GM20431 (cell line): Measurements from ENCODE around the gene FBXO5.

ENCODE experiments used
- in situ Hi-C: fragments of 300-500 bp; cut with MseI, MboI; formaldehyde crosslinking; loops from one replicate; pipeline ENCODE4 v1.15.0; 2020; ENCODE audit warnings: low sequenced_read_pairs; ENCODE audit not compliant: unreplicated experiment

FBXO5 gene

GRCh38 chr6:152957796-152958195 lies 25.0 kb downstream of the FBXO5 start:
- in situ Hi-C loops, result no loop called here

DNA sequence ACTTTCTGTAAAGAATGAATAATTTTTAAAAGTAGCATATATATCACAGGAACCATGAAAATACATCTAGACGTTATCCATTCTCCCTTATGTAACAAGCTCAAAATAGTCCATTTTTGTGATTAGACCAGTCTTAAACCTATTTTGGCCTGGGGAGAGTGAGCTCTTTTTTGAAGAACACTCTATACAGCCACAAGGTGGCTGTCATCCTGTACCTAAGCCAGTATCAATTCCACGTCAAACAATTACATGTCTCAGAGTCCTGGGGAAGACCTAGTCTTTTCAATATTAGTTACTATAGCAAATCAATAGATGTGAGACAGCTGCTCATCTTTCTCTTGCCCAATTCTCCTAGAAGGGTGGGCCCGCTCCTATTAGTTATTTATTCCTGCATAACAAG lies 28.4 kb downstream of the FBXO5 start:
- in situ Hi-C loops, result no loop called here

DNA sequence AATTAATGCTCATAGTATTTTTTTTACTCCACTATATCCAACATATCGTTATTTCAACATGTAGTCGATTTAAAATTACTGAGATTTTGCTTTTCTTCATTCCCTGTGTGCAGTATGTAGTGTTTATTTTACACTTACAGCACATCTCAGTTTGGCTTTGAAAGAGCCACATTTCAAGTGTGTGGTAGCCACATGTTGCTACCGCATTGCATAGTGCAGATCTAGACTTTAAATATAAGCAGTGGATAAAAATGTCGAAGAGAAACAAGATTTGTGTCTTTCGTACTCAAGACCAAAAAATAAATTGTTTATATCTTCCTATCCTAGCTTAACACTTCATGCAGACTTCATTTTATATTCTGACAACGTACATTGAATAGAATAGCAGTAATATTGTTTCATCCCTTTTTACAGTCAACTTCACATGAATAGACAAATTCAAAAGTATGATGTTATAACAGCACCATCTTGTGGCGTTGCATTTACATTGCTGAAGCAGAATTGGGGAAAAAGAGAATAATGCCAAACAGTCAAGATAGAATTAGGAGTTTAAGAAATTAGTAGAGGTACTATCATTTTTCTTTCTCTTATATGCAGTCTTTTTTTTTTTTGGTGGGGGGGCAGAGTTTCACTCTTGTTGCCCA lies 29.9 kb downstream of the FBXO5 start:
- in situ Hi-C loops, result no loop called here

DNA sequence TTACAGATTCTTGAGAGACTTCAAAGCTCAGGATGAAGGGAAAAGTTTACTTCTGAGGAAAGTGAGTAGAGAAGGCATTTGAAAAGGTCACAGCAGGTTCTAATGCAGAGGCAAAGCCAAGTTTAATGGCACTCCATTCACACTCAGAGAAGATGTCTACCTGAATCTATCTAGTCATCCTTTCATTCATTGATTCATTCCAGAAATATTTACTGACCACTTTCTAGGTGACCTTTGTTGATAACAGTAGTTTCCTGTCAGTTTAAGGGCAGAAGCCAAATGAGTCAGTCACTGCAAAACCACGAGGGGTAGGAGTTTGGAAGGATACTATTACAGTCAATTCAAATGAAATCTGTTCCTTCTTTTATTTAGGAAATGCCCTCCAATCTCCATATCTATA lies 30.8 kb downstream of the FBXO5 start:
- in situ Hi-C loops, result no loop called here

DNA sequence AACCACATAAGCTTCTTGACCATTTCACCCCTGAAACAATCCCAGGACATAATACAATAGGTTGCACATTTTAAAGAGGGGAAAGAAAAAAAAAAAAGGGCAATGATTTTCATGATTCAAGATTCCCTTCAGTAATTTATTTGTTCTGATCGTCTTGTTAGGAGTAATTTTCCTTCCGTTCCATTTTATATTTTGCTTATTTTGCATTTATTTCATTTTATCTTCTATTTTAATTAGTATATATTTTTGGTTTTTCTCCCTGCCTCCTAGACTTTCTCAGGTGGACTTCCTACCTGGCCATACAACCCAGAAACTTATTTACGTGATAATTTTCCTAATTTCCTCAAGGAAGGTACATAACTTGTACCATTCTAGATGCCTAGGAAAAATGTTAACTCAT lies 32.6 kb downstream of the FBXO5 start:
- in situ Hi-C loops, result no loop called here

- in situ Hi-C loops, result no loop called here
These were observed 34.6 kb downstream of the FBXO5 start for GRCh38 chr6:152948150-152948768.

- in situ Hi-C loops, result no loop called here
These were observed 35.8 kb downstream of the FBXO5 start for GRCh38 chr6:152946995-152947394.

DNA sequence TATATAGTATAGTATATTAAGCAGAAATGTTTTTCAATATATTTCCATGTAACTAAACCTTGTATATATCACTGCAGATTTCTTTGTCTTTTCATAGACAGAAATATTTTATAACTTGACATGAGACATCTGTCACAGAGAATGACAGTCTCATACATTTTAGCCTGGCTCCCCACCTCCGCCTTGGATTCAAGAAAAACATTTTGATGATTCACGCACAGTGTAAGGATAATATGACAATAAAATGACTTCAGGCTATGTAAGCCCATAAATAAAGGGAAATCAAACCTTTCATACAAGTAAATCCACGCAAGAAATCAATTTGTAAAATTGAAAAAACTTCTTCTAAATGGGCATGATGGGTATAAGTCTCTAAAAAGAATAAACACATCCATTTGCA lies 36.4 kb downstream of the FBXO5 start:
- in situ Hi-C loops, result no loop called here

- in situ Hi-C loops, result no loop called here
These were observed 39.5 kb downstream of the FBXO5 start for GRCh38 chr6:152943260-152943897.

DNA sequence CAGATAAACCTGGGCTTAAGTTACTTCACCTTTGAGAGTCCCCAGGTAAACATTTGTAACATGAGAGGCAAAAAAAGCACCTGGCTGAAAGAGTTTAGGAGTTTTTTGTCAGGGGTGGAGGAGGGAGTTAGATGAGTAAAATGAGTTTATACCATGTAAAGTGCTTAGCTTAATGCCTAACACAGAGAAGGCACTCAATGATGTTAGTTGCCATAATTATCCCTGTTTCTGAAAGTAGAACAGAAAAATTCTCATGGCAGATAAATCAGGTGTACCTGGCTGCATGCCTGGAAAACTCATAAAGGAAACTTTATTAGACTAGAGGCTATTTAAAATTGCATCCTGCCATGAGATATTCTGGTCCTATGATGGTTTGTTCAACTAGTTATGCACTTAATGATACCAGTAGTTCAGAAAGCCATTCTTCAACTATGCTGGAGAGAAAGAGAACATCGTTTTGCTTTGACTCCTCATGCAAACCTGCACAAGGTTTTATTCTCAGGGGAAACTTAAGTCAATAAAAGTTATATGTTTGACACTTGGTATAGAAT lies 40.4 kb downstream of the FBXO5 start:
- in situ Hi-C loops, result no loop called here

DNA sequence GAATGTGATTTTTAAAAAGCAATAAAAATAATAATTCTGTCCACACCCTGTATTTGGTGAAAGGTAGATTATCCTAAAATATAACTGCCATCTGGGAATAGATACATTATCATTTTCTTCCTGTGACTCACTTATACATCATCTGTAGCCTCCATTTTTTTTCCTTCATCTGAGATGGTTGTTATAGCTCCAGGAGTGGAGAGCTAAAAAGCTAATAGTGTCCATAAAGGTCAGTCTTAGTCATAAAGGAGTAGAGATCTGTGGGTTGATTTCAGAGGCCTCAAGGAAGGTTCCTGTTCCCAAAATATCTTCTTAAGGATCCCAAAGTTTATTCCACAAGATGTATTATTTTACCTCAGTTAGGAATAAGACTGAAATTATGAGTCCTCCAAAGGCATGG lies 41.1 kb downstream of the FBXO5 start:
- in situ Hi-C loops, result no loop called here

- in situ Hi-C loops, result no loop called here
These were observed 50.0 kb downstream of the FBXO5 start for GRCh38 chr6:152932865-152933264.

GRCh38 chr6:152922706-152923105 lies 60.1 kb downstream of the FBXO5 start:
- in situ Hi-C loops, result no loop called here
